Measurements from ENCODE around the gene HOXA3.

GRCh38 chr7:27128034-27128433 lies 24.3 kb downstream of the HOXA3 start:
- TF ChIP-seq CTCF (IDR thresholded peaks at IDR 0.05), result no peak
- TF ChIP-seq POLR2A (IDR thresholded peaks at IDR 0.05), result no peak

All from esophagus squamous epithelium (tissue), 4 donors.